ENCODE data around the gene SLC5A2. TPM values are rescaled to one million over a fixed set of nuclear protein-coding genes. Genes with fewer than 3 reads are reported as not detected.
"Not testable (repeated sequence)": the region's sequence is repeated elsewhere in the genome, so short reads cannot be mapped to it uniquely, and the experiment has no call there.

The SLC5A2 gene
- total RNA-seq, 4 donors from 2014 or later = not detected

DNA sequence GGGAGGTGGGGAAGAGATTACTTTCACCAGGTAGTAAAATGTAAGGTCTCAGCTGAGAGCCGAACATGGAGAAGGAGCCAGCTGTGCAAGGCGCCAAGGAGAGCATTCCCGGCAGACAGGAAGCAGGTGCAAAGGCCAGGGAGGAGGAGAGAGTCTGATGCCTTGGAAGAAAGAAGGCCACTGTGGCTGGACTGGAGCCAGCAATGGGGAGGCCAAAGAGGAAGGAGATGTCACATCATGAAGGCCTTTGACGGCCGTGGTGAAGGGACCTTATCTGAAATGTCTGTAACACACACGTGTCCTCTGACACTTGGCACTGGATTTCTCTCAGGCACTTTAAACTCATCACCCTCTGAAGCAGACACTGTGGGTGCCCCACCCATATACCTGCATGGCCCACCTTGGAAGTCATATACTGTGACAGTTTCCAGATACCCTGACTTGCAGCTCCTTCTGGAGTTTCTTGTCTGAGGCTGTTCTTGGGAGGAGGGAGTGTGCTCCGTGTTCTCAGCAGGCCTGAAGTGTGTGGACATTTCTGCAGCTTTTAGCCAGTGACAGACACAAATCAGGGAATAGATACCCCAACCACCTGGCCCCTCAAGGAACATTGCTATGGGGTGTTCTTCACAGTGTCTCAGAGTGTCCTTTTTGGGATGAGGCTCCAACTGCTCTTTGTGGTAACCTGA is 1.9 kb upstream of the SLC5A2 start:
- H3K36me3 ChIP-seq = peaks cover 0 to 23% (median 10%) of the 10 kb centered on the region in 3 donors
- 39 to 45% methylated on average over 7 of the region's 7 CpGs for WGBS, 2 donors
- no peak overlapping the region for H3K4me3 ChIP-seq
- peaks cover 11 to 29% (median 17%) of the 10 kb centered on the region in 3 donors for H3K4me1 ChIP-seq
- H3K27ac ChIP-seq = no peak overlapping the region
- peaks cover 0 to 11% (median 0%) of the 10 kb centered on the region in 4 donors for H3K27me3 ChIP-seq
- H3K9me3 ChIP-seq = no peaks in the 10 kb centered on the region
- no peak for DNase-seq
- no peak for TF ChIP-seq POLR2A (IDR thresholded peaks at IDR 0.05)
- TF ChIP-seq, protein P1, sequence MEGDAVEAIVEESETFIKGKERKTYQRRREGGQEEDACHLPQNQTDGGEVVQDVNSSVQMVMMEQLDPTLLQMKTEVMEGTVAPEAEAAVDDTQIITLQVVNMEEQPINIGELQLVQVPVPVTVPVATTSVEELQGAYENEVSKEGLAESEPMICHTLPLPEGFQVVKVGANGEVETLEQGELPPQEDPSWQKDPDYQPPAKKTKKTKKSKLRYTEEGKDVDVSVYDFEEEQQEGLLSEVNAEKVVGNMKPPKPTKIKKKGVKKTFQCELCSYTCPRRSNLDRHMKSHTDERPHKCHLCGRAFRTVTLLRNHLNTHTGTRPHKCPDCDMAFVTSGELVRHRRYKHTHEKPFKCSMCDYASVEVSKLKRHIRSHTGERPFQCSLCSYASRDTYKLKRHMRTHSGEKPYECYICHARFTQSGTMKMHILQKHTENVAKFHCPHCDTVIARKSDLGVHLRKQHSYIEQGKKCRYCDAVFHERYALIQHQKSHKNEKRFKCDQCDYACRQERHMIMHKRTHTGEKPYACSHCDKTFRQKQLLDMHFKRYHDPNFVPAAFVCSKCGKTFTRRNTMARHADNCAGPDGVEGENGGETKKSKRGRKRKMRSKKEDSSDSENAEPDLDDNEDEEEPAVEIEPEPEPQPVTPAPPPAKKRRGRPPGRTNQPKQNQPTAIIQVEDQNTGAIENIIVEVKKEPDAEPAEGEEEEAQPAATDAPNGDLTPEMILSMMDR (IDR thresholded peaks at IDR 0.05) = no peak
- intact Hi-C loops (cut with DNase I) = no loop called here

GRCh38 chr16:31484048-31484447 is 1.1 kb downstream of the SLC5A2 start:
- intact Hi-C loops (cut with DNase I); H3K27ac ChIP-seq: not testable (repeated sequence)
- WGBS, 2 donors = 87 to 94% methylated on average over 2 to 4 of the region's 4 CpGs

DNA sequence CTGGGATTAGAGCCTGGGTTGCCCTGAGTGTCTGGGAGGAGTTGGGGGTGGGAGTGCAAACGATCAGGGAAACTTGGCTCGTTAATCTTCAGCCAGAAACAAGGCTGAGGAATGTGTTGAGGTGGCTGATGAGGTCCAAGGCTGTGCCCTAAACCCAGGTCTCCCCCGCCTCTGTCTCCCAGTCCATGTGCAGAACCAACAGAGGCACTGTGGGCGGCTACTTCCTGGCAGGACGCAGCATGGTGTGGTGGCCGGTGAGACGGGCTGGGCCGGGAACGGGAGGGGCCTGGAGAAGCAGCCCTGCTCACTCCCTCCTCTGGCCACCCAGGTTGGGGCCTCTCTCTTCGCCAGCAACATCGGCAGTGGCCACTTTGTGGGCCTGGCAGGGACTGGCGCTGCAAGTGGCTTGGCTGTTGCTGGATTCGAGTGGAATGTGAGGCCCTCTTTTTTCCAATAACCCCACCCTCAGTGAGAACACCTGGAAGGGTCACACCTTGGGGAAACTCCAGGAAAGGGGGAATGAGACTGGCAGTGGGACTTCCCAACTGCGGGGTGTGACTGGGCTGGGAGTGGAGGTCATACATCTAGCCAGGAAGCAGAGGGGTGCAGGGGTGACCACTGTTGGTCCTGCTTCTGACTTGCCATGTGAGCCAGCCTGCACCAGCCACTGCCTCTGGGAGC is 1.7 kb downstream of the SLC5A2 start:
- no peaks in the 10 kb centered on the region for H3K9me3 ChIP-seq
- DNase-seq = no peak
- H3K36me3 ChIP-seq = no peaks in the 10 kb centered on the region
- H3K4me1 ChIP-seq = peaks cover 19 to 35% (median 21%) of the 10 kb centered on the region in 3 donors
- WGBS, 2 donors = 54 to 66% methylated on average over 11 to 12 of the region's 14 CpGs
- no peak for TF ChIP-seq POLR2A (IDR thresholded peaks at IDR 0.05)
- TF ChIP-seq, protein P1 (IDR thresholded peaks at IDR 0.05) = no peak
- no peak overlapping the region for H3K27ac ChIP-seq
- intact Hi-C loops (cut with DNase I) = no loop called here
- H3K27me3 ChIP-seq = peaks cover 0 to 44% (median 0%) of the 10 kb centered on the region in 4 donors
- no peak overlapping the region for H3K4me3 ChIP-seq

More at GRCh38 chr16:31484048-31484447, 1.1 kb downstream of the SLC5A2 start:
- Histone ChIP-seq H3K4me1 (peaks cover 19 to 33% (median 21%) of the 10 kb centered on the region in 3 donors), H3K27me3 (peaks cover 0 to 41% (median 0%) of the 10 kb centered on the region in 4 donors)
- DNase-seq, H3K9me3 ChIP-seq, H3K36me3 ChIP-seq, H3K4me3 ChIP-seq: not testable (repeated sequence)

GRCh38 chr16:31485571-31485970 is 2.6 kb downstream of the SLC5A2 start:
- H3K27ac ChIP-seq = no peak overlapping the region
- no peaks in the 10 kb centered on the region for H3K9me3 ChIP-seq
- TF ChIP-seq POLR2A (IDR thresholded peaks at IDR 0.05) = no peak
- TF ChIP-seq, protein P1 (IDR thresholded peaks at IDR 0.05) = no peak
- intact Hi-C loops (cut with DNase I) = no loop called here
- peaks cover 16 to 26% (median 19%) of the 10 kb centered on the region in 3 donors for H3K4me1 ChIP-seq
- H3K36me3 ChIP-seq = peaks cover 0 to 8% (median 0%) of the 10 kb centered on the region in 3 donors
- H3K4me3 ChIP-seq = no peak overlapping the region
- no peak for DNase-seq
- H3K27me3 ChIP-seq = peaks cover 0 to 44% (median 0%) of the 10 kb centered on the region in 4 donors
- 91 to 94% methylated on average over 11 to 15 of the region's 17 CpGs for WGBS, 2 donors

DNA sequence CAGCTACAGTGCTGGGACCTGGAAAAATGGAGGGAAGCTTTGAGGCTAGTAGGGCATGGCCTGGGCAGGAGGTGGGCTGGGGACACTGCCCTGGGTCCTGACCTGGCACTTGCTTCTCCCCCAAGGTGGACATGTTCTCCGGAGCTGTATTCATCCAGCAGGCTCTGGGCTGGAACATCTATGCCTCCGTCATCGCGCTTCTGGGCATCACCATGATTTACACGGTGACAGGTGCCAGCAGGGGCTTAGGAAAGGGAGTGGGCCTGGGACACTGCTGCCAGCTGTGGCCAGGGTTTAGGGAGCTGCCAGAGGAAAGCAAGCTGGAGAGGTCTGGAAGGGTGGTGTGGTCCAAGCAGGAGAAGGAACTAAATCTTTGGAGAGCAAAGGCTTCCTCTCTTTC is 3.1 kb downstream of the SLC5A2 start:
- TF ChIP-seq, protein P1 (IDR thresholded peaks at IDR 0.05) = no peak
- TF ChIP-seq POLR2A (IDR thresholded peaks at IDR 0.05) = no peak
- H3K4me1 ChIP-seq = peaks cover 16 to 26% (median 19%) of the 10 kb centered on the region in 3 donors
- H3K9me3 ChIP-seq = no peaks in the 10 kb centered on the region
- DNase-seq = no peak
- H3K27me3 ChIP-seq = peaks cover 0 to 44% (median 0%) of the 10 kb centered on the region in 4 donors
- no peak overlapping the region for H3K4me3 ChIP-seq
- intact Hi-C loops (cut with DNase I) = no loop called here
- H3K27ac ChIP-seq = no peak overlapping the region
- WGBS, 2 donors = no CpG with 5 or more reads among the region's 5 CpGs
- peaks cover 0 to 13% (median 0%) of the 10 kb centered on the region in 3 donors for H3K36me3 ChIP-seq
